GM19099 (cell line): ENCODE measurements around the gene NHS.

Source experiments
- POLR2A ChIP-seq: IDR thresholded peaks from 3 replicates; pipeline ENCODE4 v1.6.1; 2011; ENCODE audit warnings: low read depth; ENCODE audit not compliant: insufficient read length; ENCODE audit errors: extremely low read depth

NHS gene

DNA sequence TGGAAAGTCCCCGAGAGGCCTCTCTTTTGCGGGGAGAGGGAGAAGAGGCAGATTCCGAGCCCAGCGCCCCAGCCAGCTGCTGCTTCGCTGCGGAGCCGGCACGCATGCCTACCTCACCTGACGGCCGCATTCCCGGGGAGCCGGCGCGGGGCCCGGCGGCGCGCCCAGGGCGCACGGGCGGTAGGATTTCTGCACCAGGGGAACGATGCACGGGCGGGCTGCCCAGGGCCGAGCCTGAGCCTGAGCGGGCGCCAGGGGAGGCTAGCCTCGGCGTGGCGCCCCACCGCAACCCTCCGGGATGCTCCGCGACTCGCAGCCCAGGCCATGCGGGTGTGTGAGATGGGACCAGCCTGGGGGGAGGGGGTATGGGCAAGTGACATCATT lies 281.0 kb downstream of the NHS start:
- no peak for TF ChIP-seq POLR2A

DNA sequence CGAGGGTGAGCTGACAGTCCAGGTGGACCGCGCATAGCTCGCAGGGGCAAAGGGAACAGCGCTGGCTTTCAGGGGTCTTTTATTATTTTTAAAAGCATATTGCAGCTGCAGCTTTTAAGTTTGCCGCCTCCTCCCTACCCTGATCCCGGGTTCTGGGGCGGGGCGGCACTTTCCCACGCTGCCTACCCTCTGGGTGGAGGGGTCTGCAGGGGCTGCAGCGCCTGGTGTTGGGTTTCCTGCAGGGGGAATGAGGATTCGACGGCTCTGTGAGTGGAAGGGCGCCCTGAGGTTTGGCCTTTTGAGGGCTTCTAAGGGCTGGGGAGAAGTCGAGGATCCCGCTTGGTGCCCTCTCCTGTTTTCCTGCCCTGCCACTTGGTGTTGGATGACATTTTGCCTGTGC lies 281.6 kb downstream of the NHS start:
- no peak for TF ChIP-seq POLR2A

DNA sequence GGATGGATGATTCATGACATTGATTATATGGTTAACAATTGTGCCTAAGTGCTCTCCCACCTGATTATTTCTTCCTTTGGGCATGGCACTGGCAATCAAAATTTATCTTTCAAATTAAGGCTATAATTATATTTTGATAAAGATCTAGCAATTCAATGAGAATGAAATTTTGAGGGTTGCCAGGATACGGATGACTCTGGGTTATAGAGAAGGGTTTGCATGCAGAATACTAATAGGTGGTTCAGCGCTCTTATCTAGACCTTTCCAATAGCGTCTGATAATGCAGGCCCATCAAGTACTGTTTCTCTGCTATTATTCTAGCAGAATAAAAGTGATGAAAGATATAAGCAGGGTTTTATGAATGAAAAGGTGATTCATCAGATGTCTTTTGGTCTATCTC lies 287.4 kb downstream of the NHS start:
- TF ChIP-seq POLR2A, result no peak

DNA sequence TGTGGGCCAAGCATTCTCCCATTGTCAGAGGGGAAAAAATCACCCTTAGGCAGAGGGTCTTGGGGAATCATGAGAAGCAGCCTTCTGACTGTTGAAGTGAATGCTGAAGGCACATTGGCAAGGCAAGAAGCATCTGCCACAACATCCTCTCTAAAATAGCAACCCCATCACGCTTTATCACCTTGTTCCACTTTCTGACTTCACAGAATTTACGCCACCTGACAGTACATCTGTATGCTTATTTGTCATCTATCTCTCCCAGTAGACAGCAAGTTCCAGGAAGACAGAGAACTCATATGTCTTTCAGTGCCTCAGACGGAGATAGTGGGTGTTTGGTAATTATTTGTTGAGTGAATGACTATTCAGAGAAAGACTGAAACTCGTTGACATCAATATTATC lies 293.9 kb downstream of the NHS start:
- no peak for TF ChIP-seq POLR2A

DNA sequence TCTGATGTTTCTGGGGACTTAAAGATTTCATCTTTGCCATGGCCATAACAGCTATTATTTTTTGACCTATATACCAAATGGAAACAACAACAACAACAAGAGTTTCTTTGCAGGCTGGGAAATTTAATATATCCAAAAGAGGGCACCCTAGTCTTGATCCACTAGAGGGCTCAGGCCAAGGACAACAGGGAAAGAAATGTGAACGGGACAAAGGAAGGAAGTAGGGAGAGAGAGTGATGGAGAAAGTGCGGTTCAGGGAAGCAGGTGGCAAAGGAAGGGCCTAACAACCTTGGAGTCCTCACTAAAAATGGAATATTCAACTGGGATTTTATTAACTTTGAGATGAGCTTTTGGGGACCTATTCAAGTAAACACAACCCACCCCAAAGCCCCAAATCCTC lies 294.5 kb downstream of the NHS start:
- no peak for TF ChIP-seq POLR2A

DNA sequence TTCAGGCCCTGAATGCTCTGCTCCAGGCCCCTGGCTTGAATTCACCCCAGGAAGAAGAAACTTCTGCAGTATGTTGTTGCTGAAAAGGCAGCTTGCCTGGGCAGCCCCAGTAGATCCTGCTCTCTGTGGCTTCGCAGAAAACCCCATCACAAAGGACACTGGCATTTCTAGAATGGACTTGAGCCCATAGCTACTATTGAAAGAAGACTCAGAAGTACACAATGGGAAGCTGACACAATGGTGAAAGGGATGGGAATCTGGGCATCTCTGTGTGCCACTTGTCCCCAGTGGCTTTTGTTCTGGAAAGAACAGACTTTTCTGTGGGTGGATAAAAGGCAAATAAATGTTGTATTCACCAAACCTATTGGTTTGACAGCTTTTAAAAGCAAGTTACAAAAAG lies 294.9 kb downstream of the NHS start:
- TF ChIP-seq POLR2A, result no peak

DNA sequence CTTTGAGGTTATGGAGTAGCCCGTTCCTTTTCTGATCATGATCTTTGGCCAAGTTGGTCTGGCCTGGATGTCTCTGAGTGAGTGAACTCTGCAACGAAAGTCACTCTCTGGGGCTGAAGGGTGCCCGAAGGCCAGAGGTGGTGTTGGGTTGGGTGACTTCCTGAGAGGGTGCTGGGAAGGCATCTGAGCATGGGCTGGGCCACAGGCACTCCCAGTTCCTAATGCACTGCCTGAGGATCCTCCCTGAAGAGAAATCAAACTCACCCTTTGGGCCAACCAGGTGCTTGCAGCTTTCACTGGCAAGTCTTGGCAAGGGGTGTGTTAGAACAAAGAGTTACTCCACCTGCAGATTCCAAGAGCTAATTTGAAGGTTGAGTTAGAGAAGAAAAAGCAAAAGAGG lies 295.9 kb downstream of the NHS start:
- no peak for TF ChIP-seq POLR2A

DNA sequence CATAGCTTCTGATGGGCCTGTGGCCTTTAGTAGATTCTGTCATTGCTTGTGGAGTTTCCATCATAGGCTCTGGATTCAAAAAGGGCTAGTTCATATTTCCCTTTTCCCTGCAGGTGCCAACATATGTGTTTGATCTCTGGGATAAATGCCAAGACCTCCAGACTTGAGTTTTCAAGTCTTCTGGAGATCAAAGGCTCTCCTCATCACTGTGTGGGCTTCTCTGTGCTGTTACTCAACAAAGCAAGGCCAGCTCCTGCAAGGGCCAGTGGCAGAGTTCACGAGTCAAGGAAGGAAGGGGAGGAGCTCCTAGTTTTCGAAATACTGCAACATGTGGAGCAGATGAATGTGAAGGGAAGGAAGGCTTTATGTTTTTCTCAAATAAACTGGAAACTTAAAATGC lies 299.6 kb downstream of the NHS start:
- no peak for TF ChIP-seq POLR2A

DNA sequence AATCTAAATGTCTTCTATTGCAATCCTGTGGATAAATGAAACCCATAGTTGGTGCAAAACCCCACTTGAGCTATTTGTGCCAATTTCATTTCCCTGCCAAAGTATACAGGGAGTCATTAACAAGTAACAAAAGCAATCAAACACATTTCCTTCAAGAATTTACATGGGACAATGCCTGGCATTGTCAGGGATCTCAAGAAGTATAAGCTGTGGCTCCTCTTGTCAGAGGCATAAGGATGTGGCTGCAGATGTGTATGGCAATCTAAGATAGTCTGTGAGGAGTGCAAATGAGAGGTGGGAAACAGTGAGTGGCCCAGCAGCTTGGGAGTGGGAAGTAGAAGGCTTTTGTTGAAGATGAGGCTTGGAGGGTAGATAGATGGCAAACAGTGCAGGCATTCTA lies 304.3 kb downstream of the NHS start:
- TF ChIP-seq POLR2A, result no peak

DNA sequence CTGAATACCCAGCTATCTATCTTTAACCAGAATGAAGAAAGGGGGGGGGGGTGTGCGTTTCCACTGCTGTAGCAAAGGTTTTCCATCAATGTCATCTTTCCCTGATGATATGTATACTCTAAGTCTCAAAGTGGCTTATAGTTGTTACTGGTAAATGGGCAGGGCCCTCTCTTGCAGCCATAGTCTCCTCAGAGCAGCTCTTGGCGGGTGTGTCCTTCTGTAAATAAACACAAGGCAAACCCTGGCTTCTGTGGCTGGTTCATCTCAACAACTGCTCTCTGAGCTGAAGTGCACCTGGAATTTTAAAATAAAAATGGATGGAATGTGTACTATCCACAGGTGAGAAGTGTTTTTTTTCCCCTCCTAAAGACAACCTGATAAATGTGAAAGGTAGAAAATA lies 304.8 kb downstream of the NHS start:
- TF ChIP-seq POLR2A, result no peak

DNA sequence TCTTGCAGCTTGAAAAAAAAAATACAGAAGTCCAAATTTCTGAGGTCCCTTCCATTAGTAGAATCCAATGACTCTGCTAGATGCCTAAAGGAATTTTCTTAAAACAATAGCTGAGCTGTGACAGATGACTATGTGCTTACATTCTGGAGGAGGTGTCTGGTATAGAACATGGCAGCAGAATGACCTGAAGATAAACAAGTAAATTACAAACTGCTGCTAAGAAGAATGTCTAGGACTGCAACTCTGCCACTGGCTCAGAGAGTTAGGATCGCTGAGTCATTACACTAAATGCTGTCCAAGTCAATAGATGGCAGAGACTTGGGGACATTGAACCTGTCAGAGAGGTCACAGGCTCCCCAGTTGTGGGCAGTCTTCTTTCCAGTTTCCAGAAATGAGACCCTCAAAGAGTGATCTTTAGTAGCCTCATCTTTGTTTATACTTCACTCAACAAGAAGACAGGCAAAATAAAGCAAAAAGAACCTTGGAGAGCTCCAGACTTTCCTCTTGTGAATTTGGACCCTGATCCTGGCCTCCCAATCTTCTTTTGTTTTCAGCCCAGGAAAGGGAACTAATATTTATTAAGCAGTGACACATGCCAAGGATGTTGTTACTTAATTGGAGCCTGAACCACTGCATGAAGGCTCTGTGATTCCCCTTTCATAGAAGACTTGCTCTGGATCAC lies 305.9 kb downstream of the NHS start:
- TF ChIP-seq POLR2A, result no peak

DNA sequence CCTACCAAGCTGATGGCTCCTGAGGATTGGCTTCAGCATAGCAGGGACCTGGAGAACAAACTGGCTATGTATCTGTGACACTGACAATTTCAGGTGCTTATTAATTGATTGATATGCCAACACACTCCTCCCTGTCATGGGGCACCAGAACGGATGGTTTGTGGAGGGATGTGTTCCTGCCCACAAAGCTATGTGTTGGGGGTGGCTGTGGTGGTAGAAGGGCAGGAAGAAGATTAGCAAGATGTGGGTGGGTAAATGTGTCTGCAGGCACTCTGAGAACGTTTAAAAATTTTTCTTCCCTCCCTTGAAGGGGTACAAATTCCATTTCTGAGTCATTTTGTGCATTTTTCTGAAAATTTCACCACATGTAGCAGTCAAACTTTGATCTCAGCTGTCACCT lies 307.3 kb downstream of the NHS start:
- no peak for TF ChIP-seq POLR2A

DNA sequence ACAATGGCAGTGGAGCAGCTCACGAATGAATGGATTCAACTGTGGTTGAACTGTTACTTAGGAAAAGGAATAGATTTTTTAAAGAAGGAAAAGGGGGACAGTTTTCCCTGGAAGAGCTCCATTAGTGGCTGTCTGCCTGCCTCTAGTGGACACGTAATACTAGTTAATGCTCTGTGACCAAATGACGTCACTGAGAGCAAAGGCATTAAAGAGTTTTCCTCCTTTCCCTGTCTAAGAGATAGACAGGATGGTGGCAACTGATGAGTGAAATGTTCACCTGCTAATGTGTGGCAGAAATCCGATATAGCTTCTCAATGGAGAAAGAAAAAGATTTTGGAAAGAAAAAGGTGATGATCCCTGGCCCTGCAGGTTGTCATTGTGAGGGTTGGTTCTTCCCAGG lies 310.0 kb downstream of the NHS start:
- no peak for TF ChIP-seq POLR2A

DNA sequence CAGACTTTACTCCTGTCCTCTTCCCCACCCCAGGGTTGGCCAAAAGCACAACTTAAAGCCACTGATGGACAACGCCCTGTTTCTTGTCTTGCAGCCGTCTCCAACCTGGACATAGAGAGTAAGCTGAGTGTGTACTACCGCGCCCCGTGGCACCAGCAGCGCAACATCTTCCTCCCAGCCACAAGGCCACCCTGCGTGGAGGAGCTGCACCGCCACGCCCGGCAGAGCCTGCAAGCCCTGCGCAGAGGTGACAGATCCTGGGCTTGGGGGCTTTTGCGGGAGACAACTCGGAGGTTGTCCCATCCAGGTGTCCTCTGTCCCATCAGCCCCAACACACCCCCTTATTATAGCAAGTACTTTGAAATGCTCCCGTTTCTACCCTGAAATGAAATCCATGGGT lies 312.6 kb downstream of the NHS start:
- no peak for TF ChIP-seq POLR2A

DNA sequence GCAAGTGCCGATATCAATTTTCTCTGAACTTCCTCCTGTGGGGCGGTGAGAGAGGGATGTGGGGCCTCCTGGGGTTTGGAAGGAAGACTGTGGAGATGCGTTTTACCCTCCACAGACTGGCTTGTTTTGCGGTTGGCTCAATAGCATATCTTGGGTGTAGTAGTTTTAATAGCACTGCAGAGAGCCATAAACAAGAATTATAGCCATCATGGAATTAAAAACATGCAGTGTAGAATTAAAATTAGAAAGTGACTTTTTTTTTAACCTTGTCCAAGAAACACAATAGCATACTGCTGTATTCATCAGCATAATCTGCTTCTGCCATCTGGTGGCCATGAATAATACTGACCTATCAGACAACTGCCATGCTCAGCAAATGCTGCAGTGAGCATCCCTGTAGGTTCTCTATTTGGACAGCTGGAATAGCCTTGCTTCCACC lies 315.0 kb downstream of the NHS start:
- TF ChIP-seq POLR2A, result no peak

DNA sequence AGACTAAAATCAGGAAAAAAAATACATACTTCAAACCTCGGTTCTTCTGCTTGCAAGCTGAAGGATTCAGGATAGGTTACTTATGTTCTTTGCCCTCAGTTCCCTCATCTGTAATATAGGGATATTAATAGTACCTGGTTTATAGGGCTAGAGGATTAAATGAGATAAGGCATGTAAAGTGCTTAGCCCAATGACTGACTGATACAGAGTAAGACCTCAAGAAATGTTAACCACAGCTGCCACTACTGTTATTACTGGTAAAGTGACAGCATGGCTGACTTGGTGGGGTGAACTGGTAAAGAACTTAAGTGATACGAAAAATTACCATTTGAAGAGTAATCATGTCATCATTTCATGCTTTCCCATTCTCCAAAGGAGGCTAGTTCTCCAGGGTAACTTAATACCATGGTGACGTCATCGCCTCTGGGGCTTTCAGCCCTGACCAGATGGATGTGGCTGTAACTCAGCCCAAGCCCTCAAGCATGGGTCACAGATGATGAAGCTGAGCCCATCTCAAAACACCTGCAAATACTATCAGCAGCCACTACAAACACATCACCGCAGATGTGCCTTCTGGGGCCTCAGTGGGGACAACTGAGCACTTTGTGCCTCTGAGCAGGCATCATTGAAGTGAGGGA lies 317.8 kb downstream of the NHS start:
- TF ChIP-seq POLR2A, result no peak

DNA sequence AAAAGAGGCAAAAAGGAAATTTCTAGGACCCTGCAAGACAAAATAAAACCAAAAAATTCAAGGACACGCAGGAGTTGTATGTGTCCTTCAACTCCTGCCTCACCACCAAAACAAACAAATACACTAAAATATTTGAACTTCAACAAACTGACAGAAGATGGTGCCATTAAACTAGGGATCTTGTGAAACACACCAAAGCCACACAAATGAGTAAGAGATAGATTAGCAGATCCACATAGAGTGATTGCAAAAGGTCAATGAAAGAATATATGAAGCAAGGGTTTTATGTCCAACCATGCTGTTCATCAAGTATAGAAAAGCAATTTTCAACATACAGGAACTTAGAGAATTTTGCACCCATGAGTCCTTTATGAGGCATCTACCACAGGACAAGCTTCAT lies 322.2 kb downstream of the NHS start:
- no peak for TF ChIP-seq POLR2A

DNA sequence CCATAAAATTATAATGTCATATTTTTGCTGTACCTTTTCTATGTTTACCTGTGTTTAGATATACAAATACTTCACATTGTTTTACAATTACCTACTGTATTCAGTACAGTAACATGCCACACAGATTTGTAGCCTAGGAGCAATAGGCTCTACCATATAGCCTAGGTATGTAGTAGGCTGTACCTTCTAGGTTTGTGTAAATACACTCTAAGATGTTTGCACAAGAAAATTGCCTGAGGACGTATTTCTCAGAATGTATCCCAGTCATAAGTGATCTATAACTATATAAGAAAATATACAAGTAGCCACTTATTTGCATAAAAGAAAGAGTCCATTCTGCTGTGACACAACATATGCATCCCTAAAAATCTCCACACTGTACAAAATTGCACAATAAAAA lies 326.0 kb downstream of the NHS start:
- no peak for TF ChIP-seq POLR2A

DNA sequence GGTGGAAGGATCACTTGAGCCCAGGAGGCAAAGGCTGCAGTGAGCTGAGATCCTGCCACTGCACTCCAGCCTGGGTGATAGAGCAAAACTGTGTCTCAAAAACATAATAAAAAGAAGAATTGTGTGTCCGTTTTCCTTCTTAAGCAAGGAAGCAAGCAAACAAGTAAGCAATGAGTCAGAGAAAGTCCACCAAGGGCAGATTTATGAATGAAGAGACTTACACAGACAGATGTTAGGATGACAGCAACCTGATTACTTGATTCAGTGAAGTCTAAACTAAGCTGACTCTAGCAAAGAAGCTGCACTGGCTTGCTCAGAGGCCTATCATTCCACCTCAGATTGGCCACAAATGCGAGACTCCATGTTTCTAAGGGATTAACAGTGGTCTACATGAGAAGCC lies 328.2 kb downstream of the NHS start:
- TF ChIP-seq POLR2A, result no peak
